Muscle of leg (tissue), 11 donors: ENCODE measurements around the gene THSD4. TPM values are rescaled to one million over a fixed set of nuclear protein-coding genes. Genes with fewer than 3 reads are reported as not detected.
"Not testable (repeated sequence)": the region's sequence is repeated elsewhere in the genome, so short reads cannot be mapped to it uniquely, and the experiment has no call there.

Experiments used
- DNase-seq: peaks from one replicate; pipeline ENCODE4 v3.0.0; 2013
- H3K27ac ChIP-seq: one replicate; pipeline ENCODE4 v1.5.1; 2013; ENCODE audit warnings: mild to moderate bottlenecking, low read length, control low read depth
- H3K27me3 ChIP-seq: one replicate; pipeline ENCODE4 v1.6.1; 2013; ENCODE audit warnings: low read length; ENCODE audit not compliant: control insufficient read depth, insufficient read depth
- H3K36me3 ChIP-seq: one replicate; pipeline ENCODE4 v1.6.1; 2013; ENCODE audit warnings: low read length; ENCODE audit not compliant: control insufficient read depth, insufficient read depth
- H3K4me1 ChIP-seq: one replicate; pipeline ENCODE4 v1.6.1; 2013; ENCODE audit warnings: low read length; ENCODE audit not compliant: control insufficient read depth, insufficient read depth
- H3K4me3 ChIP-seq: one replicate; pipeline ENCODE4 v1.5.1; 2013; ENCODE audit warnings: low read length, control low read depth
- H3K9me3 ChIP-seq: replicated peaks from 2 replicates; pipeline ENCODE4 v1.6.1; 2013; ENCODE audit warnings: low read depth, low read length; ENCODE audit not compliant: control insufficient read depth
- WGBS: methylation state at CpG from one replicate; pipeline ENCODE4 v1.1.5; 2013; ENCODE audit warnings: missing lambda C conversion rate; ENCODE audit not compliant: insufficient coverage; 5-methylcytosine and 5-hydroxymethylcytosine counted together
- polyA plus RNA-seq, 8 donors: library from polyadenylated mRNA; unstranded; fragments of 120-200 nt; gene quantifications; one replicate each; pipeline versions ENCODE4 v1.2.1 to v1.2.3, GENCODE V29; 2013; ENCODE audit warnings: inconsistent platforms in 1 of 8, low replicate concordance in 1 of 8; ENCODE audit not compliant: insufficient read length in 8 of 8, insufficient read depth in 1 of 8
- total RNA-seq: library from RNA; stranded (reverse); fragments of 120-200 nt; gene quantifications from one replicate; pipeline ENCODE4 v1.2.4, GENCODE V29; 2013

THSD4 gene
- total and polyA plus RNA-seq, 9 donors = 17.6 to 33.8 (median 25.5) TPM

- H3K36me3 ChIP-seq = no peaks in the 10 kb centered on the region
- DNase-seq = no peak
- H3K27ac ChIP-seq = no peak overlapping the region
- H3K4me3 ChIP-seq = no peak overlapping the region
- H3K9me3 ChIP-seq = peaks cover 5% of the 10 kb centered on the region
- no peaks in the 10 kb centered on the region for H3K27me3 ChIP-seq
- no CpG with 5 or more reads among the region's 2 CpGs for WGBS
- no peaks in the 10 kb centered on the region for H3K4me1 ChIP-seq
Measured at GRCh38 chr15:71162309-71162708, 47.0 kb downstream of the THSD4 start.

DNA sequence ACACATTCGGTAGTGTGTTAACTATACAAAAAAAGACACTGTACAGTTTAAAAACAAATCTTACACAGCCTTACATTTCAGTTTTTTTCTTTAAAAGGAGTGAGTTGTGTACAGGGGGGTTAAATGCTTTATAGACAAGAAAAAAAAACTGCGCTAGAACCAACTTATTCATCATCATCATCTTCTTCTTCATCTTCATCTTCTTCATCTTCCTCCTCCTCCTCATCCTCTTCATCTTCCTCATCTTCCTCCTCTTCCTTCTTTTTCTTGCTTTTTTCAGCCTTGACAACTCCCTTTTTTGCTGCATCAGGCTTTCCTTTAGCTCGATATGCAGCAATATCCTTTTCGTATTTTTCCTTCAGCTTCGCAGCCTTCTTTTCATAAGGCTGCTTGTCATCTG lies 49.3 kb downstream of the THSD4 start:
- not testable (repeated sequence) for H3K36me3 ChIP-seq, H3K27ac ChIP-seq, H3K4me3 ChIP-seq, H3K27me3 ChIP-seq, DNase-seq, H3K4me1 ChIP-seq, H3K9me3 ChIP-seq
- WGBS = no CpG with 5 or more reads among the region's 5 CpGs

DNA sequence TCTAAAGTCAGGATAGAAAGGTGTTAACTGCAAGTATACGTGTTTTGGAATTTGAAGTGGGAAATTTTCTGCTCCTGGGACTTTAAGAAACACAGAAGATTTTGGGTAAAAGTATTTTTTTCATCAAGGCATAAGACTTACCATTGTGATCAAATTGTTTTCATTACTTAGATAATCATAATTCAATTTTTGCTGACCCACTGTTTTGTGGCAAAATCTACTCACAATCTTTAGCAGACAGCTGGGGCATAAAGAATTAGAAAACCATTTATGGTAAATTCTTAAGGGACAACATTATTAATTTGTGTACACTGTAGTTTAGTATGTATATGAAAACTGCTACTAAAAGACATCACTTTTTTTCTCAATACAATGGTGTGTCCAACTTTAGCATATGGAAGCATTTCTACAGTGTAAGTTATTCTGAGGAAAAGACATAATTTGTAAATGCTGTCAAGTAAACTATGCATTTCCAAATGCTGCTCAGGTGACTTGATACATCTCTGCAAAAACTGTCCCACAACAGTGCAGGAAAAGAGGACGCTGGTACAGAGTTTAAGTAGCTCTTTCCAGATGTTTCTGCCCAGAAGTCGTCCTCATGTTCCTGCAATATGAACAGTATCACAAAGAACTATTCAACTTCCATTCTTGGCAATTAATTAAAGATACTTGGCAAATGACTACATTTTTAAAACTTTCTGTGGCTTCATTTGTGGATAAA lies 52.3 kb downstream of the THSD4 start:
- DNase-seq = peak; percentile 51
- Histone ChIP-seq H3K4me3 (no peak overlapping the region), H3K27ac (no peak overlapping the region), H3K9me3 (peaks cover 7% of the 10 kb centered on the region), H3K36me3 (no peaks in the 10 kb centered on the region), H3K27me3 (no peaks in the 10 kb centered on the region), H3K4me1 (no peaks in the 10 kb centered on the region)
- WGBS = no CpG with 5 or more reads among the region's 3 CpGs

GRCh38 chr15:71168166-71168834 lies 53.0 kb downstream of the THSD4 start:
- Histone ChIP-seq H3K27ac (no peak overlapping the region), H3K4me1 (no peaks in the 10 kb centered on the region), H3K36me3 (no peaks in the 10 kb centered on the region), H3K9me3 (peaks cover 6% of the 10 kb centered on the region), H3K27me3 (no peaks in the 10 kb centered on the region), H3K4me3 (no peak overlapping the region)
- 96% methylated on average over 3 of the region's 5 CpGs for WGBS
- DNase-seq = no peak

DNA sequence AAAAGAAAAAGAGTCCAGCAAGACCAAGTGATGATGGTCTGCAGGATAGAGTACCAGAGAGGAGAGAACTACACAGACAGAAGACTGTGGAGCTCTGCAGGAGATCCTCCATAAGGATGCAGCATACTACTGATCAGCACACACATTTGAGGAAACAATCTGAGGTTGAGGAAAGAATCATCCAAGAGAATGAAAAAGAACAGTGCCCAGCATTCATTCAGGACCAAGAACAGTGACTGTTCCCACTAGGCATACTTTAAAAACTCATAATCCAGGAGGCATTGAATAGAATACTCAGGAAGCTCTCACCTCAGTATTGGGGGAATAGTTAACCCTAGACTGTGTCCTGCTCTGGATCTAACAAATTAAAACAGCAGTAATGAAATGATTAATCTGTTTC lies 54.9 kb downstream of the THSD4 start:
- Histone ChIP-seq H3K4me1 (no peaks in the 10 kb centered on the region), H3K27ac (no peak overlapping the region), H3K36me3 (no peaks in the 10 kb centered on the region), H3K9me3 (peaks cover 6% of the 10 kb centered on the region), H3K4me3 (no peak overlapping the region), H3K27me3 (no peaks in the 10 kb centered on the region)
- DNase-seq = no peak

DNA sequence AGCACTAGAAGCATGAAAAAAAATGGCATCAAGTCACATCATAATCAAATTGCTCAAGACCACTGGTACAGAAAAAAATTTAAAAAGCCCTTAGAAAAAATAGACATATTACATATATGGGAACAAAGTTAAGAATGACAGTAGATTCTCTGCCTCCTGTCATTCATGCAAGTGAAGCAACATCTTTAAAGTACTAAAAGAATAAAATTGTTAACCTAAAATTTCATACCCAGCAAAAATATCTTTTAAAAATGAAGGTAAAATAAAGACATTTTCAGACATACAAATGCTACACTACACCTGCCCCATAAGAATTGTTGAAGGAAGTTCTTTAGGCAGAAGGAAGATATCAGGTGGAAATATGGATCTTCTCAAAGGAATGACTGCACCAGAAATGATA lies 55.9 kb downstream of the THSD4 start:
- Histone ChIP-seq H3K36me3 (no peaks in the 10 kb centered on the region), H3K27me3 (no peaks in the 10 kb centered on the region), H3K27ac (no peak overlapping the region), H3K4me1 (no peaks in the 10 kb centered on the region), H3K9me3 (peaks cover 6% of the 10 kb centered on the region), H3K4me3 (no peak overlapping the region)
- no peak for DNase-seq

GRCh38 chr15:71174360-71174759 lies 59.1 kb downstream of the THSD4 start:
- H3K4me3 ChIP-seq, H3K27ac ChIP-seq, H3K27me3 ChIP-seq, H3K4me1 ChIP-seq, H3K36me3 ChIP-seq, H3K9me3 ChIP-seq, DNase-seq: not testable (repeated sequence)
- no CpG with 5 or more reads among the region's 17 CpGs for WGBS

GRCh38 chr15:71180986-71181853 lies 65.9 kb downstream of the THSD4 start:
- Histone ChIP-seq H3K27ac (no peak overlapping the region), H3K4me3 (no peak overlapping the region), H3K36me3 (no peaks in the 10 kb centered on the region), H3K4me1 (peaks cover 2% of the 10 kb centered on the region), H3K9me3 (no peaks in the 10 kb centered on the region), H3K27me3 (no peaks in the 10 kb centered on the region)
- no peak for DNase-seq
- 71% methylated on average over 1 of the region's 3 CpGs for WGBS

DNA sequence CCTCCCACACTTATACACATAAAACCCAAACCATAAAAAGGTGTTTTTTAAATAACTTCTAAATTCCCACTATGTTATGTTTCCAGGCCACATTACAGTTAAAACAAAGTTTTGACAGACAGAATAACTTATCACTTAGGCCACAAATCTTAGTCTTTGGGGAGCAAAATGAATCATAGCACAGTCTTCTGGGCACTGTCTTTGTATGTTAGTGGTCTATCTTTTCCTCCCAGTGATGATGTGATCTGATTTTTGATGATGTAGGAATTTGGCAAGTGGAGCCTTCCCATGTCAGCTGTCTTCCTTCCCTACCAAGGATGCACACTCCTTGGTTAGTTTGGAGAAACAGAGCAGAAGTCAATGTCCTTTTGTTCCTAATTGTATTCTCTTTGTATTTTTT lies 67.3 kb downstream of the THSD4 start:
- Histone ChIP-seq H3K27ac (no peak overlapping the region), H3K27me3 (no peaks in the 10 kb centered on the region), H3K4me3 (no peak overlapping the region), H3K4me1 (peaks cover 8% of the 10 kb centered on the region), H3K9me3 (no peaks in the 10 kb centered on the region), H3K36me3 (no peaks in the 10 kb centered on the region)
- DNase-seq = no peak

DNA sequence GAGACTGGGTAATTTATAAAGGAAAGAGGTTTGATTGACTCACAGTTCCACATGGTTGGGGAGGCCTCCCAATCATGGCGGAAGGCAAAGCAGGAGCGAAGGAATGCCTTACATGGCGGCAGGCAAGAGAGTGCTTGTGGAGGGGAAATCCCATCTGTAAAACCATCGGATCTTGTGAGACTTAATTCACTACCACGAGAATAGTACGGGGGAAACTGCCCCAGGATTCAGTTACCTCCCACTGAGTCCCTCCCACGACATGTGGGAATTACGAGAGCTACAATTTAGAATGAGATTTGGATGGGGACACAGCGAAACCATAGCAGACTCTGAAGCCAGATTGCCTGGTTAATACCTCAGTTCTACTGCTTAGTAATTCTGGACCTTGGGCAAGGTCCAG lies 67.8 kb downstream of the THSD4 start:
- 33% methylated on average over 1 of the region's 9 CpGs for WGBS

More for the DNA sequence above, 67.8 kb downstream of the THSD4 start:
- no peaks in the 10 kb centered on the region for H3K36me3 ChIP-seq
- H3K9me3 ChIP-seq = no peaks in the 10 kb centered on the region
- H3K4me3 ChIP-seq = no peak overlapping the region
- no peak overlapping the region for H3K27ac ChIP-seq
- no peaks in the 10 kb centered on the region for H3K27me3 ChIP-seq
- H3K4me1 ChIP-seq = peaks cover 9% of the 10 kb centered on the region
- DNase-seq = no peak
